NCI-H2196 treated with DMSO at 0.1 percent for 48 hours (cell line): Measurements from ENCODE around the gene MTUS2.

Experiments
- DNase-seq: peaks from one replicate; lab custom pipeline; 2025; ENCODE audit not compliant: unreplicated experiment; lab: John Stamatoyannopoulos, UW

Gene MTUS2

GRCh38 chr13:29515372-29515771 is 695.2 kb downstream of the MTUS2 start:
- DNase-seq = no peak

DNA sequence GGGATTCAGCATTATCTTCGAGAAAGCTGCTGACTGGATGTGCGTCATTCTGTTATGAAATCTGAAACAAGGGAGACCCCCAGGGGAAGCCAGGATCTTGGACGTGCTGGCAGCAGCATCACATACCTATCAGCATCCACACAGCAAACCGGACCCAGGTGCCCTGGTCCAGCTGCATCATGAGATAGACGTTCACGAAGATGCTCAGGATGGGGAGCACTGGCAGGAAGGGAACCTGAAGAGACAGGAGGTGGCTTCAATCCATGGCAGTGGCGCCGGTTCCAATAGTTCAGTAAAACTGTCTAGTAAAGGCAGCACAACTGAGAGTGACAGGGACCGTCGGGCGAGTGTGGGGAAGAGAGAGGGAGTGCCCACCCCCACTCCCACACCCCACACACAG is 695.9 kb downstream of the MTUS2 start:
- no peak for DNase-seq

DNA sequence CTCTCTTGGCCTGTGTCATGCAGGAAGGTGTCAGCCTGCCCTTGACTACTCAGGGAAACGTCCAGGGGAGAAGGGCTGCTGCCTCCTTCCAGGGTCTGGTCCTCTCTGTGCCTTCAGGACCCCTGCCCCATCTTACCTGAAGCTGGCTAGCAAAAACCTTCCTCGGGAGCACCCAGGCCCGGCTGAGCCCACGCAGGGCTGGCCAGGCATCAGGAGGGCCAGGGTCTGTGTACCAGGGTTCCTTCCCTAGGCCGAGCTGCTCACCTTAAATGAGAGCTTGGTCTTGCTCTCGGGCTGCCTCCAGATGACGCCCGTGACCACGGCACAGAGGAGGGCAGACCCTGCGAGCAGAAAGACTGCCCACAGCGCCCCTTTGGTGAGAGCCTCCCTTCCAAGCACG is 696.7 kb downstream of the MTUS2 start:
- DNase-seq = no peak

GRCh38 chr13:29519921-29520320 is 699.8 kb downstream of the MTUS2 start:
- DNase-seq = no peak

DNA sequence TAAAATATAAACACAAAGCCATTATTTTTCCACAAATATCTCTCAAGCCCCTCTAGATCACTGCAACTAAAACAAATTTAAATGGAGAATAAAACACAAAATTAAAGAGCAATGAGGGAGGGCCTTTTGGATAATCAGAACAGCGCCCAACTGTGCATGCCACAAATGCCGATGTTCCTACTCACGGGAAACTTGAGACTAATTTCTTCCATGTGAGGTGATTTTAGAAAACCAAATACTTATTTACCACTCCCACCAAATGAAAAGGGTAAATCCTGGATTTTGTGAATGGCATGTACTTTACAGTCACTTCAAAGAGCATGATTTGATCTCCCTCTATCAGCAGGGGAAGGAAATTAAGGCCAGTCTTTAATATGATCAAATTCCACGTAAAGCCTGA is 700.5 kb downstream of the MTUS2 start:
- no peak for DNase-seq

DNA sequence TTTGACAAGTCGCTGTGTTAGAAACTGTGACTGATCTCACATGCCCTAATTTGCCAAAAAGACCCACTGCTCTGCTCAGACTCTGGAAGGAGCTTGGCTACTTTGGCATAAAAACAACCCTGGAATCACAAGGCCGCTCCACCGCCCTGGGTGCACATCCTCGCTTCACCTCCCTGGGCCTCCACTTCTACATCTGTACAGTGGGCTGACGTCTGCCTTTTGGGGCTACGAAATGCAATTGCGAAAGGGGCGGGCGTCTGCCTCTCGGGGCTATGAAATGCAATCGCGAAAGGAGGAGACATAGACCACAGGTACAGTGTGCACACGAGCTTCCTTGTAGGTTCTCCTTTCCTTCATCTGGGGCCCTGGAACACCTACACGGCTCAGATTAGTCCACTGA is 701.2 kb downstream of the MTUS2 start:
- DNase-seq = no peak

DNA sequence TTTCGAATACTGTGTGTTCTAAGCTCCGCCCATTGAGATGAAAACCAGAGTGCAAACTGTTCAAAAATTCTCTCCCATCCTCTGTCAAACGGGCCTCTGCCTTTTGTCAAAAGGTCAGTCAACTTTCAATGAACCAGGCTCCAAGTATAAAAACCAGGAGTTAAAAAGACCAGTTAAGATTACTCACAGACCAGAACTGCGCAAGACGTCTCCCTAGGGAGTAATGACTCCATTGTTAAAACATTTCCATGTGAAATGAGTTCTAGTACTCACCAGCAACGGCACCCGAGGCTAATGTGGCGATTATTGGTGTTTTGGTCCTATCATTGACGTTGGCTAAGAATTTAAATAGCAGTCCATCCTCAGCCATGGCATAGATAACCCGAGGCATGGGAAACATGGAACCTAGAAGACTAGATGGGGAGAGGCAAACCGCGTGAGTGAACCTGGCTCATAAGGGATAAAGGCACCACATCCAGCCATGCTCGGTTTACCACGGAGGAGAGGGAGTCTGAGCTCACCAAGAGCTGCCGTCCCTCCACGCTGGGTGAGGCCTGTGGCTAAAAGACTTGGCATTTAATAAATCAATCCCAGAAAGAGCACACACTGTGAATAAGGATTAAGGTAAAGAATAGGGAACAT is 702.0 kb downstream of the MTUS2 start:
- no peak for DNase-seq

- no peak for DNase-seq
Observed at GRCh38 chr13:29523199-29523961, 703.2 kb downstream of the MTUS2 start.

DNA sequence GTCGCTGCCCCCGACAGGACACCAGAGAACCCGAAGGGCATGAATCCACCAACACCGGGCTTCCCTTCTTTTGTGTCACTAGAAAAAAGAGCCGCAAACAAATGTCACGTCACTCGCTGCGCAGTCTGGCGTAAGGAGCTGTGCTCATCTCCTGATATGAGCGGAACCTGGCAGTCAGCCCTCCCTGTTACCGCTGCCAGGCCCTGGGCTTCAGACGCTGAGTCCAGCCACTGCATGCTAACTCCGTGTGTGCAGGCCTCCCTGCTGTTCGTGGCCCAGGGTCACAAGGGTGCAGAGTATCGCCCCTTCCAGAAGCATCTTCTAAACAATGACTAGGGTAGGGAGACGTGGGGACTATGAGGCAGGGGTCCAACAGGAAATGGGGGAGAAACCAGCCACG is 704.0 kb downstream of the MTUS2 start:
- DNase-seq = no peak

DNA sequence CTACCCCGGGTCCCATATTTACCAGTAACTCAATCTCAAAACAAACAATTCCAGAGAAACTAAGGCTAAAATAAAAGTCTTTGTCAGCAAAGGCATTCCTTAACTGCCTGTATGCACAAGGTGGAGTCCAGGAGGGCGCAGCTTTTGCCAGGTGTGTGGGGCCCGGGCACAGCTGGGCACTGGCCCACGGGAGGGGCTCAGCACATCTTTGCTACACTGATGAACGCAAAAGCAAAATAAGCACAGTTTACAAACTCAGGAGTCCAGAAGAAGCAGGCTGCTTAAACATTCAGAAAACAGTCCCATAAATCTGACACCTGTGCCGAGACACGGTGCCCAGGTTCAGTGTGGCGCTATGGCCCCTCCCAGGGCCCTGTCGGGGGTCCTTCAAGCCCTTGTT is 704.5 kb downstream of the MTUS2 start:
- no peak for DNase-seq

DNA sequence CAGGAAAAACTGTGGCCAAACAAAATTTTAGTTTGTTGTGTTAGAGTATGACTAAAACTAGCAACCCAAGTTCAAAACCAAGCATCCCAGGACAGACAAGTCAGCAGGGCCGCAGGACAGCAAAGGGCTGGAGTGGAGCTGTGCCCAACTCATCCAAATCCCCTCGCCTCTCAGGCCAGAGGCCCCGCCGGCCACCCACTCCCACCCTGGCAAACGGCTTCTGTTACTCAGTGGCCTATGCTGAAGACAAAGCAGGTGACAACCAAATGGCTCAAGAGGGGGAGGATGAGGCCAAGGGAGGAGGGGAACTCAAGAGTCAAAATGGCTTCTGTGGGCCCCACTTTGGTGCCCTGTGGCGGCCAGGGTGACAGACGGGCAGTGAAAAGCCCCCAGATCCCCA is 705.6 kb downstream of the MTUS2 start:
- no peak for DNase-seq

DNA sequence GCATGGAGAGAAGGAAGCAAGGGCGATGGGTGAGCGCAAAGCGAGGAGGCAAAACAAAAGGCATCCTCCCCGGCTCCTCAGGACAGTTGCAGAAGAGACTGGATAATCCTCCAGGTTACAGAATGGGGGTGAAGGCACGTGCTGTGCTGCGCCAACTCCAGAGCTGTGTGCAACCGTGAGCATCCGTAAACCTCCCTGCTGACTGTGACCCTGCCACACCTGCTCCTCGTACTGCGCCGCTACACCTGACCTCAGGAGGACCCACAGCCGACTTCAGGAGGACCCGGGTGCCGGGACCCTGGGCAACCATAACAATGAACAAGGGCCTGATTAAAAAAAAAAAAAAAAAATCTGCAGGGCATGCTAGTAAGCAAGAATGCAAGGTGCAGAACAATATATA is 706.6 kb downstream of the MTUS2 start:
- DNase-seq = no peak

- DNase-seq = no peak
Observed at GRCh38 chr13:29527511-29527910, 707.4 kb downstream of the MTUS2 start.

DNA sequence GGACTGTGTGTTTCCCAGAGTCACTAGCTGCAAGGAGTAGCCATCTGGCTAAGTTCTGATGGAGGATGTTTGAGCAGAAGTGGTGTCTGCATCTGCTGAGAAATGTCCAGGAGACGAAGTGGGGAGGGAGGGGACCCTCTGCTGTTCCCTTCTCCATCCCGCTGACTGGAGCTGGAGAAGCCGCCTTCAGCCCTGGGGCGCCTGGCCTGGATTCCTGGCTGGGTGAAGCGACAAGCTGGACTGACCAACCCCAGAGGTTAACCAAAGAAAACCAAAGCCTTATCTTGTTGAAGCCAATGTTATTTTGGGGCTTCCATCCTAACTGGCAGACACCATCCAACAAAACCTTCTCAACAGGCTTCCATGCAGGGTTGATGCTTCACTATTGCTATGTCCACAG is 707.8 kb downstream of the MTUS2 start:
- no peak for DNase-seq

- no peak for DNase-seq
Observed at GRCh38 chr13:29529754-29530153, 709.6 kb downstream of the MTUS2 start.

DNA sequence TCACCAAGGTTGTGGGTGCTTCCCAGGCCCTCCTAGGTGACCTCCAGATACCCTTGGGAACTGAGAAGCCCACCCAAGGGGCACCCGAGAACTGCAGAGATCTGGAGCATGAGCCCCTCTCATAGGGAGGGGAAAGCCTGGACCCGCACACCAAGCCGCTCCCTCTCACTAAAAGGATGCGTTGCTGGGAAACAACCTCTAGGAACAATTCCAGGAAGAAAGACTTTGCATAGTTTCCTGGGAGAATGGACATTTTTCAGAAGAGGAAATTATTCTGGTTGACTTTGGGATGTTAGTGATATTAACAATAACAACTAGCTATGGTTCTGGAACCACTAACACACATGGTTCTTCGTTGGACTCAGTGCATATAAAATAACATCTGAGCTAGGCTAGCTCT is 710.8 kb downstream of the MTUS2 start:
- DNase-seq = no peak

DNA sequence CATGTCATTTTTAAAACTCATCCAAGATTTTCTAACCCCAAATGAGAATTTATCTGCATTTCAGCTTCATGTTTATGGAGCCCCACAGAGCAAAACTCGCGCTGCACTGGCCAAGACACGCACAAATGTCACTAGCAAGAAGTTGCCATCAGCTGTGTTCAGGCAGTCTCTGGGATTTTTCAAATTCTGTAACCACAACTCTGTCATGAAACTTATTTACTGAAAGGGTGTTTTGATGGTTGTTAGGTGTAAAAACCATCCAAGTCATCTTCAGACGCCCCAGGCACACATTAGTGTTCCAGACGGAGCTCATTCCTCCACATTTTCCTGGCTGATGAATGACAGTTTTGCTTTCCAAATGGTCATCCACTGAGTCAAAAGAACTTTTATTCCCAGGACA is 712.0 kb downstream of the MTUS2 start:
- no peak for DNase-seq

- DNase-seq = no peak
Observed at GRCh38 chr13:29532821-29533220, 712.7 kb downstream of the MTUS2 start.

DNA sequence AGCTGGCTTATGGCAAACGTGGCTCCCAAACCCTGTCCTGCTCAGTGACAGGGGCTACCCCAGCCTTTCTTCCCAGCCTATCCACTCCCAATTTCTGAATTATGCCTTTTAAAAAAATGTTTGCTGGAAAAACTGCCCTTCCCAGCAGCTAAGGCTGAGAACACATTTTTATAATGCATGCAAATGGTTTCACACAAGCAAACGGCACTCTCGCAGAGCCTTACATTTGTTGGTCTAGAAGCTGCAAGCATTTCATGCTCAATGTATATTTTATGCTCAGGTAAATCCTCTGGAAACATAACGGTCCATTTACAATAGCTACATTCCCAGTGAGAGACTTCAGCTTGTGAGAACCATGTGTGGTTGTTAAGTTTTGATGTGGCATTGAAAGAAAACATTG is 713.9 kb downstream of the MTUS2 start:
- no peak for DNase-seq

DNA sequence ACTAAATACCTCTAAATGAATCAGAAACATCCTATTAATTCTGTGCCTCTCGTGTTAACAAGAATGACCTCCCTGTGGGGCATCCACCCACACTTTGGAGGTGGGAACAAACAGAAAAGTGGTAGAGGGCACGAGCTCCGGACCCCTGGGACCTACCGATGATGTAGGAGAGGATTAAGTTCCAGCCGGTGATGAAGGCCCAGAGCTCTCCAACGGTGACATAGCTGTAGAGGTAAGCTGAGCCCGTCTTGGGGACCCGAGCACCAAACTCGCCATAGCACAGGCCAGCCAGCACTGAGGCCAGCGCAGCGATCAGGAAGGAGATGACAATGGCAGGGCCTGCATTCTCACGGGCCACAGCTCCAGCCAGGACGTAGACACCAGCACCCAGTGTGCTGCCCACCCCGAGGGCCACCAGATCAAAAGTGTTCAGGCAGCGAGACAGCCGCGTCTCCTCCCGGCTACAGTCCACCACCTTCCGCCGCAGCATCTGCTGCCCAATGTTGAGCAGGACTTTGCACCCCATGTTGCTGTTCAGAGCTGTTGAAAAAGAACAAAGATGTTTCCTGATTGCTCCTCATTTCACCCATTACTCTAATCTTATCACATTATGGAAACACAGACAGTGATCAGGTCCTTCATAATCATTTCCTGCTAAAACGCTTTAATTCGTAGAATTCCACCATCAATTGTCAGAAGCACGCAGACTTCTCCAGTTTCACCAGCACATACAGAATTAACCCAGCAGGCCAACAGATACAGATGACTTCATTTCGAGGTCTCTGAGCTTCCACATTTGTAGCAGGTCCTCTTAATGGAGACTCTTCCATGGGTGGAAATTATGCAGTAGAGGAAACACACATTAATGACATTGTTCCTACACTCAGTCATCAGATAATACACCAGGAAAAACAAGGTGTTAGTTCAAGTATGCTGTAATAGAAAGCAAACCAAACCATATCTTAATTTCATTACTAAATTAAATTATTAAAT is 715.8 kb downstream of the MTUS2 start:
- no peak for DNase-seq

- DNase-seq = no peak
Observed at GRCh38 chr13:29536853-29537252, 716.7 kb downstream of the MTUS2 start.
